Heart left ventricle (tissue), 16 donors: Measurements from ENCODE around the gene KSR2. TPM values are rescaled to one million over a fixed set of nuclear protein-coding genes. Genes with fewer than 3 reads are reported as not detected.

Experiments
- ATAC-seq, 4 donors: fragments of 200-7000 bp; cut with Tn5 transposase; one replicate each; pipeline ENCODE4 v1.9.1; 2020 to 2022; ENCODE audit warnings: moderate library complexity in 4 of 4, mild to moderate bottlenecking in 3 of 4, moderate number of reproducible peaks in 1 of 4
- DNase-seq, 5 donors: peaks; one replicate each; pipeline ENCODE4 v3.0.0-alpha.2; 2020
- H3K27ac ChIP-seq, 12 donors: fragments of 200-600 bp; sonication (generic) in 4 of 12; one replicate each; pipeline versions ENCODE4 v1.5.0 to v1.8.0; 2016 to 2022; ENCODE audit warnings: mild to moderate bottlenecking in 2 of 12
- H3K27me3 ChIP-seq, 9 donors: fragments of 200-600 bp; sonication (generic) in 2 of 9; one replicate each; pipeline versions ENCODE4 v1.5.1 to v1.8.0; 2016 to 2022; ENCODE audit warnings: mild to moderate bottlenecking in 3 of 9
- H3K36me3 ChIP-seq, 9 donors: fragments of 200-600 bp; sonication (generic) in 2 of 9; one replicate each; pipeline versions ENCODE4 v1.5.0 to v1.8.0; 2018 to 2022; ENCODE audit warnings: mild to moderate bottlenecking in 2 of 9
- H3K4me1 ChIP-seq, 12 donors: fragments of 200-600 bp; sonication (generic) in 4 of 12; one replicate each; pipeline versions ENCODE4 v1.5.0 to v1.8.0; 2016 to 2022; ENCODE audit warnings: mild to moderate bottlenecking in 3 of 12
- H3K4me3 ChIP-seq, 12 donors: fragments of 200-600 bp; sonication (generic) in 4 of 12; one replicate each; pipeline versions ENCODE4 v1.5.0 to v1.8.0; 2017 to 2022; ENCODE audit warnings: mild to moderate bottlenecking in 9 of 12, moderate library complexity in 4 of 12
- H3K9me3 ChIP-seq, 12 donors: fragments of 200-600 bp; sonication (generic) in 4 of 12; one replicate each; pipeline versions ENCODE4 v1.5.0 to v1.8.0; 2016 to 2022; ENCODE audit warnings: mild to moderate bottlenecking in 1 of 12
- POLR2A ChIP-seq, 2 donors: fragments of 450-650 bp; IDR thresholded peaks; one replicate each; pipeline ENCODE4 v1.6.1; 2017; ENCODE audit warnings: antibody characterized with exemption in 2 of 2, mild to moderate bottlenecking in 2 of 2, moderate library complexity in 2 of 2
- WGBS, 4 donors: extraction: QIAGEN DNeasy Blood & Tissue Kit in 2 of 4; methylation state at CpG; one replicate each; pipeline versions ENCODE4 v1.1.5 to v1.1.7; 2013 to 2018; 5-methylcytosine and 5-hydroxymethylcytosine counted together
- intact Hi-C, 10 donors: fragments of 100-400 bp; cut with DNase I; formaldehyde crosslinking; loops; one replicate each; pipeline versions ENCODE4 v1.11.1 to v1.14.2; 2022
- polyA plus RNA-seq, 2 donors: library from polyadenylated mRNA; stranded (reverse); fragments of 200-250 nt; gene quantifications; one replicate each; pipeline ENCODE4 v1.2.3, GENCODE V29; 2013
- total RNA-seq, 9 donors: library from RNA; depleted of rRNA in 2 of 9; stranded (reverse); fragments of >200 nt in 2 of 9; fragmentation: NEBNext Ultra II Directional in 3 of 9; extraction: Animal tissue kit (Norgen Biotek cat#: 25700) in 3 of 9; gene quantifications; one replicate each; pipeline versions ENCODE4 v1.1.0 to v1.2.4, GENCODE V29; 2016 to 2023
- TF ChIP-seq, protein P1 (sequence below), 12 donors: fragments of 200-600 bp; sonication (generic) in 4 of 12; IDR thresholded peaks; one replicate each; pipeline versions ENCODE4 v1.5.0 to v1.8.0; 2018 to 2022; ENCODE audit warnings: antibody characterized with exemption in 12 of 12, mild to moderate bottlenecking in 5 of 12
- donor health status: ischemic (EF 13 %, LVEDD 7.1; RV severe dilation, severe dysfunction).
- donor health status: healthy with polysubstance abuse.
- donor health status: DM: no; HTN: yes; CAD: no.
- donor health status: DM: no; HTN: no; CAD: no.
- donor health status: ischemic (EF 25% LVEDD 6.9; RV normal size, moderate dysfunction).
- donor health status: ischemic (EF 25% LVEDD 5.7; RV mildly dilated, moderate dysfunction).
- donor health status: healthy.
- donor health status: DM: yes; HTN: yes; CAD: no.
- donor health status: ischemic (EF 35%, LVEDD 5.7; RV mildly dilated, moderate dysfunction).
- donor health status: nonischemic (EF 11% LVEDD 7.7; RV severe dilation, severe dysfunction).
- donor health status: DM: yes; HTN: yes; CAD: no.
- donor health status: PGD.
- donor health status: ischemic (EF 29% LVEDD 5.4; RV normal size, mild dysfunction).
- donor health status: nonischemic (EF 23%, LVEDD 6.1; RV moderate dilation, normal function).

The KSR2 gene
- total and polyA plus RNA-seq, 11 donors: under 0.01 to 0.02 (median 0.02) TPM; not detected in 8

DNA sequence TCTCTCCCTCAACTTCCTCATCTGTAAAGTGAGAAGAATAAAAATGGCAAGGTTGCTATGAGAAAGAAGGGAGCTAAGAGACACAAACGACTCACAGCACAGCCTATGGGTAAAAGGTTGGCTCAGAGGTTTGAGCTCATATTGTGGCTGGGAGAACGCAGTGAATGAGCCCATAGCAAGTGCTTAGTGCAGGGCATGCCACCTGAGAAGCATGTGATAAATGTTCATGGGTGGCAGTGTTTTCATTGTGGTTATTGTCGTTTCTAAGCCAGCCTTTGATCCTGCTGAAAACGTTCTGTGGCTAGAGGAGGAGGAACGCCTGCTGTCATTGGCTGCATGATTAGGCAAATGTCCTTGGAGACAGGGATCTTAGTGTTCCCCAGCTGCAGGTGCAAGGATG, 150.4 kb downstream of the KSR2 start:
- TF ChIP-seq POLR2A (IDR thresholded peaks at IDR 0.05): no peak
- TF ChIP-seq, protein P1, sequence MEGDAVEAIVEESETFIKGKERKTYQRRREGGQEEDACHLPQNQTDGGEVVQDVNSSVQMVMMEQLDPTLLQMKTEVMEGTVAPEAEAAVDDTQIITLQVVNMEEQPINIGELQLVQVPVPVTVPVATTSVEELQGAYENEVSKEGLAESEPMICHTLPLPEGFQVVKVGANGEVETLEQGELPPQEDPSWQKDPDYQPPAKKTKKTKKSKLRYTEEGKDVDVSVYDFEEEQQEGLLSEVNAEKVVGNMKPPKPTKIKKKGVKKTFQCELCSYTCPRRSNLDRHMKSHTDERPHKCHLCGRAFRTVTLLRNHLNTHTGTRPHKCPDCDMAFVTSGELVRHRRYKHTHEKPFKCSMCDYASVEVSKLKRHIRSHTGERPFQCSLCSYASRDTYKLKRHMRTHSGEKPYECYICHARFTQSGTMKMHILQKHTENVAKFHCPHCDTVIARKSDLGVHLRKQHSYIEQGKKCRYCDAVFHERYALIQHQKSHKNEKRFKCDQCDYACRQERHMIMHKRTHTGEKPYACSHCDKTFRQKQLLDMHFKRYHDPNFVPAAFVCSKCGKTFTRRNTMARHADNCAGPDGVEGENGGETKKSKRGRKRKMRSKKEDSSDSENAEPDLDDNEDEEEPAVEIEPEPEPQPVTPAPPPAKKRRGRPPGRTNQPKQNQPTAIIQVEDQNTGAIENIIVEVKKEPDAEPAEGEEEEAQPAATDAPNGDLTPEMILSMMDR (IDR thresholded peaks at IDR 0.05): no peak
- intact Hi-C loops: no loop called here
- no peak for DNase-seq
- H3K9me3 ChIP-seq: peaks cover 0 to 12% (median 3%) of the 10 kb centered on the region in 12 donors
- no peaks in the 10 kb centered on the region for H3K36me3 ChIP-seq
- no peak overlapping the region for H3K4me3 ChIP-seq
- no peak for ATAC-seq
- no peak overlapping the region for H3K27ac ChIP-seq
- WGBS, 4 donors: 41 to 53% (median 44%) methylated on average over 5 of the region's 5 CpGs
- no peaks in the 10 kb centered on the region for H3K4me1 ChIP-seq
- H3K27me3 ChIP-seq: peaks cover 0 to 39% (median 0%) of the 10 kb centered on the region in 9 donors

- no peaks in the 10 kb centered on the region for H3K4me1 ChIP-seq
- H3K36me3 ChIP-seq: no peaks in the 10 kb centered on the region
- no peak overlapping the region for H3K27ac ChIP-seq
- WGBS, 4 donors: 67 to 73% (median 70%) methylated on average over 3 of the region's 3 CpGs
- peaks cover 0 to 2% (median 0%) of the 10 kb centered on the region in 12 donors for H3K9me3 ChIP-seq
- DNase-seq: no peak
- peaks cover 0 to 43% (median 0%) of the 10 kb centered on the region in 9 donors for H3K27me3 ChIP-seq
- no peak overlapping the region for H3K4me3 ChIP-seq
- intact Hi-C loops: no loop called here
- no peak for TF ChIP-seq POLR2A (IDR thresholded peaks at IDR 0.05)
- TF ChIP-seq, protein P1 (IDR thresholded peaks at IDR 0.05): no peak
- no peak for ATAC-seq
Observed at GRCh38 chr12:117809509-117809908, 159.3 kb downstream of the KSR2 start.

DNA sequence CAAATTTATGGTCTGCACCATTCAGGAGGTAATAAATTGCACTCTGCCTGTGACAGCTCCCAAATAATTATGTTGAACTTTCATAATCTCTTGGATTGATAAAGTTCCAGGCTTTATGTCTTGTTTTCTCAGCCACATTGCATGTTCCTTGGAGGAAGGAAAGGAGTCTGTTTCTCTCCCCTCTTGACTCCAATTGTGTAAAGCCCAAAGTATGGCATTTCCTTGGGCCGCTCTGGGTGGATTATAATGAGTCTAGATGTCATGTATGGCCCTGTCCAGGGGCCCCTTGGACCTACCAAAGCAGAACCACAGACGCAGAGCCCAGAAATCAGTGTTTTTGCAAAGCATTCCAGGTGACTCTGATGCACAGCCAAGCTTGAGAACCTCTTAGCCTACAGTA, 160.8 kb downstream of the KSR2 start:
- ATAC-seq (no peak), DNase-seq (no peak)
- TF ChIP-seq, protein P1 (IDR thresholded peaks at IDR 0.05): no peak
- TF ChIP-seq POLR2A (IDR thresholded peaks at IDR 0.05): no peak
- no peak overlapping the region for H3K4me3 ChIP-seq
- intact Hi-C loops: no loop called here
- 46 to 65% (median 55%) methylated on average over 2 of the region's 2 CpGs for WGBS, 4 donors
- peaks cover 0 to 43% (median 0%) of the 10 kb centered on the region in 9 donors for H3K27me3 ChIP-seq
- H3K36me3 ChIP-seq: no peaks in the 10 kb centered on the region
- H3K4me1 ChIP-seq: no peaks in the 10 kb centered on the region
- H3K27ac ChIP-seq: no peak overlapping the region
- no peaks in the 10 kb centered on the region for H3K9me3 ChIP-seq

DNA sequence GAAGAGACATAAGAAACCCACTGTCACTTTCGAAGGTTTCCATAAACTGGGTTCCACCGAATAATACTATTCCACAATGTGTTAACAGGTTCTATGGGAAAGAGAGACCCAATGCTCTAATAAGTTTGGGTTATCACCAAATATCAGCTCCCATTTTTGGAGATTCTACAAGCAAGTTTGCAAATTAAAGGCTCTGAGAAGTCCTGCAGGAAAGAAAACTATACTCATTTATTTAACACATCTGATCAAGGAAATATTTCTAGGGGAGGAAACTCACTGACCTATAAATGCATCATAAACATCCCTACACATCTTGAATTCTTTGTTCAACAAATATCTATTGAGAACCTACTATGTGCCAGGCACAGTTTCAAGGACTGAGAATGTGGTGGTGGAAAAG, 161.4 kb downstream of the KSR2 start:
- TF ChIP-seq POLR2A (IDR thresholded peaks at IDR 0.05): no peak
- TF ChIP-seq, protein P1 (IDR thresholded peaks at IDR 0.05): no peak
- H3K9me3 ChIP-seq: no peaks in the 10 kb centered on the region
- H3K4me1 ChIP-seq: no peaks in the 10 kb centered on the region
- no peak overlapping the region for H3K4me3 ChIP-seq
- intact Hi-C loops: no loop called here
- ATAC-seq (no peak), DNase-seq (no peak)
- no peaks in the 10 kb centered on the region for H3K36me3 ChIP-seq
- WGBS, 4 donors: 88 to 94% (median 93%) methylated on average over 2 of the region's 2 CpGs
- peaks cover 0 to 43% (median 0%) of the 10 kb centered on the region in 9 donors for H3K27me3 ChIP-seq
- H3K27ac ChIP-seq: no peak overlapping the region
